Thoracic aorta (tissue), 2 donors: Measurements from ENCODE around the gene KCNIP1. TPM values are rescaled to one million over a fixed set of nuclear protein-coding genes. Genes with fewer than 3 reads are reported as not detected.

ENCODE experiments used
- ATAC-seq: fragments of 150-250 bp; one replicate; pipeline ENCODE4 v1.8.0; 2017; ENCODE audit warnings: low read depth; ENCODE audit not compliant: insufficient number of reproducible peaks, low FRiP score
- DNase-seq: peaks from one replicate; pipeline ENCODE4 v3.0.0-alpha.2; 2020; ENCODE audit warnings: low spot score
- H3K27ac ChIP-seq, 2 donors: fragments of 200-600 bp; sonication (generic); 1 replicate in 1 of 2; 2 replicates in 1 of 2; pipeline ENCODE4 v1.5.1; 2016; ENCODE audit warnings: mild to moderate bottlenecking in 2 of 2, moderate library complexity in 2 of 2
- H3K27me3 ChIP-seq: fragments of 200-600 bp; sonication (generic); replicated peaks from 2 replicates; pipeline ENCODE4 v1.6.0; 2016; ENCODE audit warnings: mild to moderate bottlenecking; ENCODE audit not compliant: insufficient read depth
- H3K36me3 ChIP-seq: fragments of 200-600 bp; sonication (generic); one replicate; pipeline ENCODE4 v1.5.1; 2016
- H3K4me1 ChIP-seq, 2 donors: fragments of 200-600 bp; sonication (generic); 1 replicate in 1 of 2; 2 replicates in 1 of 2; pipeline versions ENCODE4 v1.5.1 to v1.6.0; 2016; ENCODE audit warnings: low read depth in 2 of 2, mild to moderate bottlenecking in 1 of 2; ENCODE audit not compliant: control insufficient read depth in 1 of 2
- H3K4me3 ChIP-seq: fragments of 200-600 bp; sonication (generic); 2 replicates; pipeline ENCODE4 v1.5.1; 2016; ENCODE audit warnings: mild to moderate bottlenecking
- H3K9me3 ChIP-seq: fragments of 200-600 bp; sonication (generic); 2 replicates; pipeline ENCODE4 v1.5.1; 2016
- total RNA-seq, 2 donors: library from RNA; depleted of rRNA; stranded (reverse); fragments of >200 nt; gene quantifications; one replicate each; pipeline versions ENCODE4 v1.1.0 to v1.2.3, GENCODE V29; 2016
- TF ChIP-seq, protein P1 (sequence below): fragments of 200-600 bp; sonication (generic); IDR thresholded peaks from one replicate; pipeline ENCODE4 v1.5.1; 2019; ENCODE audit warnings: antibody characterized with exemption

KCNIP1 gene
- total RNA-seq, 2 donors from 2014 or later: not detected

GRCh38 chr5:170785416-170785815 is 281.6 kb downstream of the KCNIP1 start:
- TF ChIP-seq, protein P1, sequence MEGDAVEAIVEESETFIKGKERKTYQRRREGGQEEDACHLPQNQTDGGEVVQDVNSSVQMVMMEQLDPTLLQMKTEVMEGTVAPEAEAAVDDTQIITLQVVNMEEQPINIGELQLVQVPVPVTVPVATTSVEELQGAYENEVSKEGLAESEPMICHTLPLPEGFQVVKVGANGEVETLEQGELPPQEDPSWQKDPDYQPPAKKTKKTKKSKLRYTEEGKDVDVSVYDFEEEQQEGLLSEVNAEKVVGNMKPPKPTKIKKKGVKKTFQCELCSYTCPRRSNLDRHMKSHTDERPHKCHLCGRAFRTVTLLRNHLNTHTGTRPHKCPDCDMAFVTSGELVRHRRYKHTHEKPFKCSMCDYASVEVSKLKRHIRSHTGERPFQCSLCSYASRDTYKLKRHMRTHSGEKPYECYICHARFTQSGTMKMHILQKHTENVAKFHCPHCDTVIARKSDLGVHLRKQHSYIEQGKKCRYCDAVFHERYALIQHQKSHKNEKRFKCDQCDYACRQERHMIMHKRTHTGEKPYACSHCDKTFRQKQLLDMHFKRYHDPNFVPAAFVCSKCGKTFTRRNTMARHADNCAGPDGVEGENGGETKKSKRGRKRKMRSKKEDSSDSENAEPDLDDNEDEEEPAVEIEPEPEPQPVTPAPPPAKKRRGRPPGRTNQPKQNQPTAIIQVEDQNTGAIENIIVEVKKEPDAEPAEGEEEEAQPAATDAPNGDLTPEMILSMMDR: no peak
- H3K4me1 ChIP-seq: no peaks in the 10 kb centered on the region
- H3K4me3 ChIP-seq: no peak overlapping the region
- ATAC-seq: no peak
- no peaks in the 10 kb centered on the region for H3K36me3 ChIP-seq
- H3K9me3 ChIP-seq: no peaks in the 10 kb centered on the region
- DNase-seq: no peak
- no peaks in the 10 kb centered on the region for H3K27me3 ChIP-seq
- H3K27ac ChIP-seq: no peak overlapping the region

Other genes starting within 250 kb of the KCNIP1 start
- gene LCP2, start 206.2 kb upstream of the KCNIP1 start, total RNA-seq: 10 to 100 TPM; 56.9 to 76.5 TPM
- 10 to 100 TPM; 20.1 to 30.1 TPM for gene KCNMB1, start 114.7 kb upstream of the KCNIP1 start, total RNA-seq